T-cell (primary cell): Measurements from ENCODE around the gene MYO1C. TPM values are rescaled to one million over a fixed set of nuclear protein-coding genes. Genes with fewer than 3 reads are reported as not detected.
"Not testable (repeated sequence)": the region's sequence is repeated elsewhere in the genome, so short reads cannot be mapped to it uniquely, and the experiment has no call there.

Experiments
- ATAC-seq, 4 experiments: fragments of 200-7000 bp in 3 of 4; fragments of 150-1000 bp in 1 of 4; cut with Tn5 transposase; replicated peaks in 1 of 4; 1 replicate in 3 of 4; 2 replicates in 1 of 4; pipeline ENCODE4 v1.10.0; 2021; ENCODE audit warnings: moderate library complexity in 3 of 4, mild to moderate bottlenecking in 2 of 4, moderate number of reproducible peaks in 1 of 4
- CTCF ChIA-PET, 2 donors: fragments of 300-600 bp; sonication (Branson Sonifier 250); formaldehyde crosslinking; loops; one replicate each; lab custom pipeline; 2022; ENCODE audit warnings: antibody characterized with exemption in 2 of 2; lab: Charles Lee
- POLR2A ChIA-PET, 2 donors: fragments of 300-600 bp; sonication (Branson Sonifier 250); formaldehyde crosslinking; loops; one replicate each; lab custom pipeline; 2022; ENCODE audit warnings: antibody characterized with exemption in 2 of 2; lab: Charles Lee
- DNase-seq, 35 experiments: peaks; one replicate each; pipeline versions ENCODE4 v3.0.0 to v3.0.0-alpha.2; 2013 to 2023
- H3K27ac ChIP-seq: one replicate; pipeline ENCODE4 v1.5.1; 2013; ENCODE audit warnings: low read length
- H3K27me3 ChIP-seq, 2 experiments: replicated peaks in 1 of 2; 1 replicate in 1 of 2; 2 replicates in 1 of 2; pipeline versions ENCODE4 v1.6.1 to v1.7.0; 2013; ENCODE audit warnings: low read length in 1 of 2, mixed read lengths in 1 of 2; ENCODE audit not compliant: control insufficient read depth in 2 of 2, insufficient read depth in 2 of 2; ENCODE audit errors: extremely low read depth in 1 of 2
- H3K36me3 ChIP-seq, 2 donors: 1 replicate in 1 of 2; 2 replicates in 1 of 2; pipeline versions ENCODE4 v1.6.1 to v1.7.0; 2013; ENCODE audit warnings: low read length in 1 of 2; ENCODE audit not compliant: control insufficient read depth in 2 of 2, insufficient read depth in 1 of 2; ENCODE audit errors: extremely low read depth in 1 of 2
- H3K4me1 ChIP-seq, 2 experiments: 1 replicate in 1 of 2; 2 replicates in 1 of 2; pipeline versions ENCODE4 v1.6.1 to v1.7.0; 2013; ENCODE audit warnings: low read length in 2 of 2, mixed read lengths in 1 of 2; ENCODE audit not compliant: insufficient read depth in 2 of 2, control insufficient read depth in 1 of 2; ENCODE audit errors: extremely low read depth in 1 of 2
- H3K4me3 ChIP-seq, 2 donors: 1 replicate in 1 of 2; 2 replicates in 1 of 2; pipeline versions ENCODE4 v1.5.1 to v1.7.0; 2013; ENCODE audit warnings: mild to moderate bottlenecking in 2 of 2, low read length in 1 of 2, moderate library complexity in 1 of 2; ENCODE audit not compliant: control insufficient read depth in 1 of 2; ENCODE audit errors: extremely low read depth in 1 of 2
- H3K9me3 ChIP-seq: 2 replicates; pipeline ENCODE4 v1.7.0; 2013
- H3K27ac Mint-ChIP-seq, 2 donors: one replicate each; pipeline ENCODE4 v1.8.0; 2020 to 2021; ENCODE audit warnings: mild to moderate bottlenecking in 2 of 2, mixed read lengths in 2 of 2
- H3K27me3 Mint-ChIP-seq, 2 donors: one replicate each; pipeline ENCODE4 v1.8.0; 2021 to 2022; ENCODE audit warnings: mixed read lengths in 2 of 2
- H3K36me3 Mint-ChIP-seq: one replicate; pipeline ENCODE4 v1.8.0; 2021; ENCODE audit warnings: mixed read lengths
- H3K4me1 Mint-ChIP-seq, 3 donors: one replicate each; pipeline ENCODE4 v1.8.0; 2020 to 2022; ENCODE audit warnings: mixed read lengths in 3 of 3, mild to moderate bottlenecking in 1 of 3
- H3K4me3 Mint-ChIP-seq, 3 donors: one replicate each; pipeline ENCODE4 v1.8.0; 2020 to 2022; ENCODE audit warnings: mild to moderate bottlenecking in 3 of 3, mixed read lengths in 3 of 3, moderate library complexity in 3 of 3
- H3K9me3 Mint-ChIP-seq, 3 donors: one replicate each; pipeline ENCODE4 v1.8.0; 2020 to 2022; ENCODE audit warnings: mixed read lengths in 3 of 3
- WGBS: methylation state at CpG from one replicate; pipeline ENCODE4 v1.1.5; 2013; ENCODE audit warnings: missing lambda C conversion rate; ENCODE audit not compliant: insufficient coverage; 5-methylcytosine and 5-hydroxymethylcytosine counted together
- total RNA-seq, 35 experiments: library from RNA in 6 of 35; stranded (reverse) in 6 of 35; fragments of 120-200 nt in 1 of 35; gene quantifications; one replicate each; pipeline versions ENCODE4 v1.2.1 to v1.2.4 and lab custom pipeline; 2013 to 2026

The MYO1C gene
- total RNA-seq, 5 donors from 2014 or later (not counting 1 experiment from before 2014, with no cell fraction given), result 18.0 to 41.5 (median 31.2) TPM

GRCh38 chr17:1511290-1511689 is 18.8 kb upstream of the MYO1C start:
- Histone ChIP-seq H3K9me3 (no peaks in the 10 kb centered on the region), H3K27me3 (peaks cover 0 to 2% of the 10 kb centered on the region in 2 experiments), H3K36me3 (peaks cover 27 to 73% of the 10 kb centered on the region in 2 donors), H3K27ac (no peak overlapping the region), H3K4me1 (peaks cover 6 to 34% of the 10 kb centered on the region in 2 experiments), H3K4me3 (no peak overlapping the region)
- Mint-ChIP-seq H3K4me1 (peaks cover 30 to 38% (median 35%) of the 10 kb centered on the region in 3 donors), H3K9me3 (no peaks in the 10 kb centered on the region), H3K4me3 (no peak overlapping the region), H3K27me3 (no peaks in the 10 kb centered on the region), H3K27ac (no peak overlapping the region), H3K36me3 (peaks cover 40% of the 10 kb centered on the region)
- CTCF ChIA-PET, result interaction anchor here (1.3 to 1.5 kb wide), 2 partner anchors 146 kb away, joined by 3 to 4 read pairs; no protein-coding TSS in a partner anchor
- DNase-seq, result no peak
- 91% methylated on average over 10 of the region's 11 CpGs for WGBS
- no peak for ATAC-seq
- POLR2A ChIA-PET, result interaction anchor here in 1 of 2 donors (0.9 kb wide), 1 partner anchor 55 kb away, joined by 3 read pairs; the partner anchor contains the start of gene CRK

GRCh38 chr17:1509290-1509881 is 16.9 kb upstream of the MYO1C start:
- CTCF ChIA-PET, result interaction anchor here (0.5 to 1.1 kb wide), 4 partner anchors 144 to 320 kb away, joined by 3 to 4 read pairs (median 3); partner anchors contain the start of genes RPA1 (in 1 of the 2) and SMYD4 (in 1 of the 2)
- no peaks in the 10 kb centered on the region for H3K9me3 ChIP-seq
- Mint-ChIP-seq H3K4me3 (no peak overlapping the region), H3K27me3 (no peaks in the 10 kb centered on the region), H3K4me1 (peaks cover 18 to 22% (median 21%) of the 10 kb centered on the region in 3 donors), H3K27ac (no peak overlapping the region), H3K36me3 (peaks cover 47% of the 10 kb centered on the region), H3K9me3 (no peaks in the 10 kb centered on the region)
- H3K36me3 ChIP-seq, result peaks cover 33 to 80% of the 10 kb centered on the region in 2 donors
- no peak overlapping the region for H3K27ac ChIP-seq
- POLR2A ChIA-PET, result interaction anchor here in 1 of 2 donors (0.6 to 0.7 kb wide), 2 partner anchors 919 to 1193 kb away, joined by 3 read pairs; no protein-coding TSS in a partner anchor
- no peak overlapping the region for H3K4me3 ChIP-seq
- ATAC-seq (no peak), DNase-seq (no peak)
- WGBS, result 80% methylated on average over 6 of the region's 7 CpGs
- peaks cover 0 to 2% of the 10 kb centered on the region in 2 experiments for H3K27me3 ChIP-seq
- H3K4me1 ChIP-seq, result peaks cover 0 to 17% of the 10 kb centered on the region in 2 experiments

GRCh38 chr17:1508709-1509108 is 16.2 kb upstream of the MYO1C start:
- CTCF ChIA-PET, H3K9me3 Mint-ChIP-seq, DNase-seq, H3K4me3 ChIP-seq, H3K27ac ChIP-seq, ATAC-seq, H3K27me3 Mint-ChIP-seq, H3K27me3 ChIP-seq, H3K27ac Mint-ChIP-seq, H3K4me3 Mint-ChIP-seq, POLR2A ChIA-PET, H3K9me3 ChIP-seq: not testable (repeated sequence)
- Histone ChIP-seq H3K36me3 (peaks cover 32 to 79% of the 10 kb centered on the region in 2 donors), H3K4me1 (peaks cover 0 to 12% of the 10 kb centered on the region in 2 experiments)
- WGBS, result 97% methylated on average over 20 of the region's 25 CpGs
- Mint-ChIP-seq H3K36me3 (peaks cover 53% of the 10 kb centered on the region), H3K4me1 (peaks cover 14 to 18% (median 17%) of the 10 kb centered on the region in 3 donors)

- WGBS, result 98% methylated on average over 9 of the region's 13 CpGs
- H3K27me3 ChIP-seq, result peaks cover 0 to 2% of the 10 kb centered on the region in 2 experiments
- H3K36me3 Mint-ChIP-seq, result peaks cover 46% of the 10 kb centered on the region
- no peak overlapping the region for H3K27ac ChIP-seq
- no peaks in the 10 kb centered on the region for H3K27me3 Mint-ChIP-seq
- H3K4me3 Mint-ChIP-seq, result no peak overlapping the region
- H3K27ac Mint-ChIP-seq, result no peak overlapping the region
- H3K36me3 ChIP-seq, result peaks cover 22 to 59% of the 10 kb centered on the region in 2 donors
- H3K9me3 Mint-ChIP-seq, result no peaks in the 10 kb centered on the region
- ATAC-seq, result no peak
- peaks cover 0 to 8% of the 10 kb centered on the region in 2 experiments for H3K4me1 ChIP-seq
- no peak overlapping the region for H3K4me3 ChIP-seq
- ChIA-PET CTCF (no interaction called here), POLR2A (no interaction called here)
- H3K4me1 Mint-ChIP-seq, result peaks cover 11 to 12% (median 11%) of the 10 kb centered on the region in 3 donors
- DNase-seq, result no peak
- H3K9me3 ChIP-seq, result no peaks in the 10 kb centered on the region
Measured at GRCh38 chr17:1506649-1507267, 14.3 kb upstream of the MYO1C start.

- Histone ChIP-seq H3K36me3 (peaks cover 22 to 50% of the 10 kb centered on the region in 2 donors), H3K27me3 (peaks cover 0 to 2% of the 10 kb centered on the region in 2 experiments), H3K4me3 (no peak overlapping the region), H3K27ac (no peak overlapping the region), H3K4me1 (peaks cover 0 to 8% of the 10 kb centered on the region in 2 experiments), H3K9me3 (no peaks in the 10 kb centered on the region)
- H3K9me3 Mint-ChIP-seq, result no peaks in the 10 kb centered on the region
- ChIA-PET POLR2A (interaction anchor here in 1 of 2 donors (0.5 kb wide), 1 partner anchor 72 kb away, joined by 3 read pairs; no protein-coding TSS in a partner anchor), CTCF (no interaction called here)
- H3K27me3 Mint-ChIP-seq, result no peaks in the 10 kb centered on the region
- DNase-seq (no peak), ATAC-seq (no peak)
- no peak overlapping the region for H3K4me3 Mint-ChIP-seq
- no peak overlapping the region for H3K27ac Mint-ChIP-seq
- H3K4me1 Mint-ChIP-seq, result peaks cover 11 to 12% (median 11%) of the 10 kb centered on the region in 3 donors
- peaks cover 43% of the 10 kb centered on the region for H3K36me3 Mint-ChIP-seq
- 100% methylated on average over 1 of the region's 5 CpGs for WGBS
Measured at GRCh38 chr17:1505586-1505985, 13.1 kb upstream of the MYO1C start.

GRCh38 chr17:1504866-1505265 is 12.4 kb upstream of the MYO1C start:
- Mint-ChIP-seq H3K27me3 (no peaks in the 10 kb centered on the region), H3K4me3 (no peak overlapping the region), H3K9me3 (no peaks in the 10 kb centered on the region), H3K4me1 (peaks cover 8 to 11% (median 8%) of the 10 kb centered on the region in 3 donors), H3K27ac (no peak overlapping the region), H3K36me3 (peaks cover 41% of the 10 kb centered on the region)
- ATAC-seq, result no peak
- H3K27ac ChIP-seq, result no peak overlapping the region
- ChIA-PET POLR2A (interaction anchor here in 1 of 2 donors (0.6 to 0.7 kb wide), 2 partner anchors 30 to 119 kb away, joined by 3 to 9 read pairs; no protein-coding TSS in a partner anchor), CTCF (interaction anchor here in 1 of 2 donors (0.6 kb wide), 1 partner anchor 15 kb away, joined by 3 read pairs; no protein-coding TSS in a partner anchor)
- no peak for DNase-seq
- peaks cover 18 to 45% of the 10 kb centered on the region in 2 donors for H3K36me3 ChIP-seq
- peaks cover 0 to 8% of the 10 kb centered on the region in 2 experiments for H3K4me1 ChIP-seq
- H3K27me3 ChIP-seq, result peaks cover 0 to 2% of the 10 kb centered on the region in 2 experiments
- H3K4me3 ChIP-seq, result no peak overlapping the region
- 100% methylated on average over 1 of the region's 3 CpGs for WGBS
- no peaks in the 10 kb centered on the region for H3K9me3 ChIP-seq
